ENCODE data around the gene CYBB.

GRCh38 chrX:37809970-37810369 is 30.1 kb downstream of the CYBB start:
- TF ChIP-seq POLR2AphosphoS5 (IDR thresholded peaks at IDR 0.05) (no peak), EP300 (IDR thresholded peaks at IDR 0.05) (no peak)
